ENCODE data around the gene ICAM5.

GRCh38 chr19:10317857-10318462 is 28.2 kb downstream of the ICAM5 start:
- TF ChIP-seq CREB1 (CRISPR knock-in tag; IDR thresholded peaks at IDR 0.05): no peak
- TF ChIP-seq NFYB (CRISPR knock-in tag; conservative IDR thresholded peaks at IDR 0.05; ENCODE audit: low read depth): no peak
- no peak for TF ChIP-seq CTCF (IDR thresholded peaks at IDR 0.05)
- TF ChIP-seq CBFB (CRISPR knock-in tag; IDR thresholded peaks at IDR 0.05; ENCODE audit: low read depth): no peak
- TF ChIP-seq ATF2 (CRISPR knock-in tag; IDR thresholded peaks at IDR 0.05; ENCODE audit: borderline replicate concordance, low read depth): no peak
- no peak for TF ChIP-seq NR3C1 (CRISPR knock-in tag; conservative IDR thresholded peaks at IDR 0.05; ENCODE audit: low read depth)
- TF ChIP-seq MLX (CRISPR knock-in tag; IDR thresholded peaks at IDR 0.05): no peak
- no peak for TF ChIP-seq ESRRA (CRISPR knock-in tag; IDR thresholded peaks at IDR 0.05; ENCODE audit: borderline replicate concordance)
- no peak for TF ChIP-seq ATF1 (CRISPR knock-in tag; IDR thresholded peaks at IDR 0.05)
- TF ChIP-seq CREM (CRISPR knock-in tag; IDR thresholded peaks at IDR 0.05): no peak
- TF ChIP-seq JUN (CRISPR knock-in tag; IDR thresholded peaks at IDR 0.05): no peak
- TF ChIP-seq TP53 (CRISPR knock-in tag; IDR thresholded peaks at IDR 0.05): no peak
- no peak for TF ChIP-seq ZBTB21 (CRISPR knock-in tag; IDR thresholded peaks at IDR 0.05; ENCODE audit: borderline replicate concordance)

All from WTC11 (cell line).